ENCODE results near the gene HMGN1. TPM values are rescaled to one million over a fixed set of nuclear protein-coding genes. Genes with fewer than 3 reads are reported as not detected.

HMGN1 gene
- total and polyA plus RNA-seq, 9 donors, result 70.2 to 209 (median 145) TPM

- WGBS, 3 donors, result 18 to 28% (median 20%) methylated on average over 12 of the region's 12 CpGs
- intact Hi-C loops (cut with DNase I), result loop anchor here in 2 of 4 donors (10.0 kb wide), 2 partner anchors 146 to 196 kb away; partner anchors contain the start of gene PSMG1 (in 1 of the 2)
- no peaks in the 10 kb centered on the region for H3K27me3 ChIP-seq
Observed at GRCh38 chr21:39381009-39381408, 32.1 kb upstream of the HMGN1 start.

DNA sequence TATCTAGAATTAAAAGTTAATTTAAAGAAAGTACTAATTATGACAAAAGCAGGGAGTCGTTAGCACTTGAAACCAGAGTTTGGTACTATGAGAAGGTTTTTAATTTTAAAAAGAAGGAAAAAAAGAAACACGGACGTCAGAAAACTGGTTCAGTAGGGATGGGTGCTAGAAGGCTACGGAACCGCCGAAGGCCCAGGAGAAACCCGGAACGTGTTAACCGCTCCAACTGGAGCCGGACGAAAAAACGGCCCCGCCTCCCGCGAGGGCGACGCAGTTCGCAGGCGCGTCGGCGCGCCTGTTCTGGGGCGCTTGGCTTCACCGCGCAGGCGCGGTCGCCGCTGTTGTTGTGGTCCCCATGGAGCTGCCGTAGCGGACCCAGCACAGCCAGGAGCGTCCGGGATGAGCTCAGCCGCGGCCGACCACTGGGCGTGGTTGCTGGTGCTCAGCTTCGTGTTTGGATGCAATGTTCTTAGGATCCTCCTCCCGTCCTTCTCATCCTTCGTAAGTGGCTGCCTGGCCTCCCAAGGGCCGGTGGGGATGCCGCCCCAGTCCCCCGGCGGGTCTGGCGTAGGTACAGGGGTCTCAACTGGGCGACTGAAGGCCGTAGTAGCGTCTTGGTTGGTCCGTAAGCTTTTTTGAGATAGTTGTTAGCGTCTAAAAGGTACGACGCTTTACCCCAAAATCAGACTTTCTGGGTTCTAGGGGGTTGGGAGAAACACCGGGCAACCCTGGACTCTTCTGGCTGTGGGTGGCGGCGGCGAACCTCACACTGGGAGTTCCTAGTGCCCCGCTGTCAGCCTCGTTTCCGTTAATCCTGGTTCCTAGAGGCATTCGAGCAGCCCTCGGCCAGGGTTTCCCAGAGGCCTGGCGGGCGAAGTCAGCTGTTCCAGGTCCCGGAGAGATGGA is 31.4 kb upstream of the HMGN1 start:
- no peaks in the 10 kb centered on the region for H3K27me3 ChIP-seq
- 0% methylated on average over 65 of the region's 65 CpGs for WGBS, 3 donors
- H3K27ac ChIP-seq, result peak overlapping the region; percentile 78 to 85
- H3K36me3 ChIP-seq, result no peaks in the 10 kb centered on the region
- no peaks in the 10 kb centered on the region for H3K9me3 ChIP-seq
- DNase-seq, result peak; percentile 95 to 98 (median 96)
- intact Hi-C loops (cut with DNase I), result loop anchor here in 2 of 4 donors (10.0 kb wide), 2 partner anchors 145 to 195 kb away; partner anchors contain the start of gene PSMG1 (in 1 of the 2)
- peaks cover 3% of the 10 kb centered on the region for H3K4me1 ChIP-seq (ENCODE audit: insufficient read depth)
- TF ChIP-seq POLR2A (IDR thresholded peaks at IDR 0.05) (peak; percentile 93), CTCF (IDR thresholded peaks at IDR 0.05) (no peak)
- H3K4me3 ChIP-seq, result peak overlapping the region; percentile 89

More at GRCh38 chr21:39381009-39381408, 32.1 kb upstream of the HMGN1 start:
- no peak for TF ChIP-seq EP300 (IDR thresholded peaks at IDR 0.05)
- no peak for TF ChIP-seq POLR2A (IDR thresholded peaks at IDR 0.05)
- no peak for TF ChIP-seq CTCF (IDR thresholded peaks at IDR 0.05)
- DNase-seq, result no peak
- Histone ChIP-seq H3K4me3 (peak overlapping the region; percentile 89), H3K4me1 (ENCODE audit: insufficient read depth) (peaks cover 3% of the 10 kb centered on the region), H3K9me3 (no peaks in the 10 kb centered on the region), H3K27ac (peak overlapping the region; percentile 78 to 85), H3K36me3 (no peaks in the 10 kb centered on the region)

DNA sequence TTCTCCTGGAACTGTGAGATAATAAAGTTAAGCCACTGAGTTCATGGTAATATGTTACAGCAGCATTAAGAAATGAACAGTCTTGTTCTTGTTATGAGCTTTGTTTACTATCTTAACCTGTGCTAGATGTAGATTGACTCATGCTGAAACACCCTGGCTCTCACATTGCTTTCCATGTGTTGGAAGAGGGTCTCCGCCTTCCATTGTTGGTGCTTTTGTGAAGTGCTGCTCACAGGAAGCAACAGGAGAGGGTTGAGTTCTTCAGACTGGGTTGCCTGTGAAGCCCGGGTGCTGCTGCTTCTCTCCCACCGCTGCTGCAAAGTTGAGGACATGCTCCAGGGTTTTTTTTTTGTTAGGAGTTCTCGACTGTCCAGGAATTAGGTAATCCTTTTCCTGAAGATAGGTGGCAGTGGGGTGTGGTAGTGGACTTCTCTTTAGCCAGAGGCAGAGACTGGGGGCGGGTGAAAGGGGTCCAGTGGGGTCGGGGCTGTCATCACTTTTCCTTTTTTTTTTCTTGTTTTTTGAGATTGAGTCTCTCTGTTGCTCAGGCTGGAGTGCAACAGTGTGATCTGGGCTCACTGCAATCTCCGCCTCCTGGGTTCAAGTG is 28.7 kb upstream of the HMGN1 start:
- H3K9me3 ChIP-seq, result no peaks in the 10 kb centered on the region
- TF ChIP-seq CTCF (IDR thresholded peaks at IDR 0.05) (no peak), EP300 (IDR thresholded peaks at IDR 0.05) (no peak), POLR2A (IDR thresholded peaks at IDR 0.05) (no peak)

GRCh38 chr21:39375446-39375845 is 26.6 kb upstream of the HMGN1 start:
- TF ChIP-seq POLR2A (IDR thresholded peaks at IDR 0.05), result no peak
- no peak for TF ChIP-seq EP300 (IDR thresholded peaks at IDR 0.05)
- no peak for TF ChIP-seq CTCF (IDR thresholded peaks at IDR 0.05)
- WGBS, 3 donors, result 83 to 86% (median 83%) methylated on average over 2 of the region's 2 CpGs
- intact Hi-C loops (cut with DNase I), result no loop called here

More for the DNA sequence above, 28.7 kb upstream of the HMGN1 start:
- Histone ChIP-seq H3K36me3 (no peaks in the 10 kb centered on the region), H3K4me3 (no peak overlapping the region), H3K27me3 (no peaks in the 10 kb centered on the region), H3K27ac (no peak overlapping the region), H3K4me1 (ENCODE audit: insufficient read depth) (peaks cover 3% of the 10 kb centered on the region)
- intact Hi-C loops (cut with DNase I), result no loop called here
- WGBS, 3 donors, result 55 to 66% (median 56%) methylated on average over 7 of the region's 7 CpGs
- no peak for DNase-seq

More at GRCh38 chr21:39375446-39375845, 26.6 kb upstream of the HMGN1 start:
- Histone ChIP-seq H3K36me3 (no peaks in the 10 kb centered on the region), H3K9me3 (no peaks in the 10 kb centered on the region), H3K27me3 (no peaks in the 10 kb centered on the region), H3K27ac (no peak overlapping the region), H3K4me3 (no peak overlapping the region), H3K4me1 (ENCODE audit: insufficient read depth) (no peaks in the 10 kb centered on the region)
- no peak for DNase-seq

Measured in ovary (tissue), 9 donors.